Hepatocyte (in vitro differentiated cells): ENCODE data around the gene TAF1D. TPM values are rescaled to one million over a fixed set of nuclear protein-coding genes. Genes with fewer than 3 reads are reported as not detected.

Experiments used
- microRNA counts: library from miRNA; unstranded; fragments of <30 nt; microRNA quantifications from one replicate; lab custom pipeline; 2017
- microRNA-seq: library from miRNA; unstranded; fragments of <30 nt; microRNA quantifications from one replicate; pipeline ENCODE4, GENCODE V29; 2017
- polyA plus RNA-seq: library from polyadenylated mRNA; unstranded; fragments of >200 nt; fragmentation: Nextera tagmentation; extraction: Ambion mirVana; gene quantifications from 2 replicates; pipeline ENCODE4 v1.2.1, GENCODE V29; 2016
- small RNA-seq: library from RNA; depleted of rRNA; stranded (forward); fragments of <200 nt; gene quantifications from one replicate; pipeline ENCODE3, GENCODE V24; 2014
- total RNA-seq: library from RNA; depleted of rRNA; stranded (reverse); fragments of >200 nt; gene quantifications from 2 replicates; pipeline ENCODE4 v1.2.3, GENCODE V29; 2014

The TAF1D gene
- total and polyA plus RNA-seq, 2 experiments from 2014 or later: 42.1 to 240 TPM

MicroRNA genes within 50 kb of the gene (microRNA counts, 767-probe panel; counts per million panel counts)
- not detected for microRNA hsa-miR-1304-5p (lab: Ali Mortazavi, UCI)

Small RNAs within 50 kb of the gene (microRNA-seq; reads per million reads assigned to microRNA genes)
- 9.4 reads per million, percentile 23 among the genes with 10 or more reads in this experiment for gene MIR1304

Small RNAs within 50 kb of the gene (small RNA-seq; reads per million reads assigned to genes)
- gene RF00019: not detected
- 35.5 reads per million, percentile 96 among the genes with 10 or more reads in this experiment for gene RF00493
- gene SCARNA9: not detected
- gene SNORA1: not detected
- gene SNORA18: not detected
- not detected for gene SNORA25
- gene SNORA32: not detected
- gene SNORA40: not detected
- gene SNORA8: not detected
- gene SNORD5: not detected
- gene SNORD6: 3,200 reads per million, percentile 99 among the genes with 10 or more reads in this experiment

Other genes with a start within 250 kb of the TAF1D start
- gene SMCO4, start 198.1 kb downstream of the TAF1D start, total RNA-seq: 23.5 and 36.1 TPM in 2 replicates
- gene SMCO4, start 198.1 kb downstream of the TAF1D start, polyA plus RNA-seq: 59.6 and 60.9 TPM in 2 replicates
- 20.9 and 21.8 TPM in 2 replicates for gene CEP295, start 79.8 kb downstream of the TAF1D start, total RNA-seq
- 1.6 and 2.9 TPM in 2 replicates for gene CEP295, start 79.8 kb downstream of the TAF1D start, polyA plus RNA-seq
- gene C11orf54, start 177 bp upstream of the TAF1D start, total RNA-seq: 72.0 and 75.6 TPM in 2 replicates
- 31.1 and 32.9 TPM in 2 replicates for gene C11orf54, start 177 bp upstream of the TAF1D start, polyA plus RNA-seq
- gene MED17, start 42.8 kb upstream of the TAF1D start, total RNA-seq: 30.9 and 33.7 TPM in 2 replicates
- 18.3 and 32.5 TPM in 2 replicates for gene MED17, start 42.8 kb upstream of the TAF1D start, polyA plus RNA-seq
- gene VSTM5, start 109.1 kb upstream of the TAF1D start, total RNA-seq: 0.17 and 0.96 TPM in 2 replicates
- 0.26 and 0.97 TPM in 2 replicates for gene VSTM5, start 109.1 kb upstream of the TAF1D start, polyA plus RNA-seq